Activated CD4-positive, alpha-beta T cell treated with anti-CD3 and anti-CD28 coated beads, Interleukin-2, Interleukin-6, amounts not matched to agents 100 ng/mL and 50 ng/mL, durations not matched to agents 16 hours and 8 hours (primary cell): Measurements from ENCODE around the gene SEMA3E.
A peak's percentile ranks its signal among the peaks of the same experiment; 100 is the strongest.
"Not testable (repeated sequence)": the region's sequence is repeated elsewhere in the genome, so short reads cannot be mapped to it uniquely, and the experiment has no call there.

Experiments
- DNase-seq: peaks from one replicate; pipeline ENCODE4 v3.0.0-alpha.2; 2020

The SEMA3E gene

GRCh38 chr7:83484826-83485225 is 164.1 kb downstream of the SEMA3E start:
- no peak for DNase-seq

- DNase-seq: no peak
These were observed 164.7 kb downstream of the SEMA3E start for GRCh38 chr7:83484266-83484665.

GRCh38 chr7:83478616-83479015 is 170.3 kb downstream of the SEMA3E start:
- no peak for DNase-seq

GRCh38 chr7:83476511-83477050 is 172.4 kb downstream of the SEMA3E start:
- DNase-seq: no peak

- DNase-seq: no peak
These were observed 173.5 kb downstream of the SEMA3E start for GRCh38 chr7:83475420-83475819.

GRCh38 chr7:83472376-83472775 is 176.6 kb downstream of the SEMA3E start:
- no peak for DNase-seq

GRCh38 chr7:83469491-83469890 is 179.4 kb downstream of the SEMA3E start:
- no peak for DNase-seq

GRCh38 chr7:83469076-83469475 is 179.9 kb downstream of the SEMA3E start:
- no peak for DNase-seq

- peak; percentile 28 for DNase-seq
These were observed 180.6 kb downstream of the SEMA3E start for GRCh38 chr7:83468251-83468739.

- DNase-seq: no peak
These were observed 181.4 kb downstream of the SEMA3E start for GRCh38 chr7:83467493-83467892.

- no peak for DNase-seq
These were observed 182.0 kb downstream of the SEMA3E start for GRCh38 chr7:83466956-83467355.

GRCh38 chr7:83466187-83466923 is 182.6 kb downstream of the SEMA3E start:
- no peak for DNase-seq

GRCh38 chr7:83465643-83466042 is 183.3 kb downstream of the SEMA3E start:
- DNase-seq: no peak

- not testable (repeated sequence) for DNase-seq
These were observed 187.1 kb downstream of the SEMA3E start for GRCh38 chr7:83461820-83462219.

GRCh38 chr7:83459930-83460653 is 188.8 kb downstream of the SEMA3E start:
- not testable (repeated sequence) for DNase-seq

- DNase-seq: not testable (repeated sequence)
These were observed 189.6 kb downstream of the SEMA3E start for GRCh38 chr7:83459101-83459929.

- no peak for DNase-seq
These were observed 191.7 kb downstream of the SEMA3E start for GRCh38 chr7:83457022-83457892.

GRCh38 chr7:83456413-83456812 is 192.5 kb downstream of the SEMA3E start:
- no peak for DNase-seq

- no peak for DNase-seq
These were observed 193.3 kb downstream of the SEMA3E start for GRCh38 chr7:83455612-83456011.

GRCh38 chr7:83452256-83452655 is 196.7 kb downstream of the SEMA3E start:
- no peak for DNase-seq

- DNase-seq: no peak
These were observed 197.4 kb downstream of the SEMA3E start for GRCh38 chr7:83451501-83452045.

GRCh38 chr7:83449781-83450180 is 199.2 kb downstream of the SEMA3E start:
- no peak for DNase-seq
